ENCODE results near the gene STAB2.

The STAB2 gene

DNA sequence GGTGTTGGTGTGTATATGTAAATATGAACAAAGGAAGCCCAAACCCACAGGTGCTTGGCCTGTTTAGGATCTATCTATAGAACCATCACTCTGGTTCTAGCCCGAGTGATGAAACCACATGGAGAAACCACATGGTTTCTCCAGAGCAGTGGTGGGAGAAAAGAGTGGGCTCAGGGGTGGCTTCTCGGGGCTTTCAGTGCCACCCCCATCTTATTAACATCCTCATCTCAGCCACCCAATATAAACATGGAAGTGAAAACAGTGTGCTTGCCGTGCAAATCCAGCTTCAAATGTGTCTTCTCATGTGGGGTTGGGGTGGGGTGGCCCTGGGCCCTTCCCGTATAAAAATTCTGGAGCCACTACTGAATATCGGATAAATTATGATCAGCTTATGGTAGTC lies 109.0 kb downstream of the STAB2 start:
- no peak overlapping the region for H3K27ac ChIP-seq (ENCODE audit: low read depth, low read length)
- no peaks in the 10 kb centered on the region for H3K9me2 ChIP-seq (replicated peaks; ENCODE audit: insufficient read depth, low read length)
- no peak overlapping the region for H3K4me2 ChIP-seq (ENCODE audit: low read depth, low read length, poor library complexity, severe bottlenecking)
- no peaks in the 10 kb centered on the region for H3K36me3 ChIP-seq (ENCODE audit: low read length)
- H2AFZ ChIP-seq (ENCODE audit: low read depth, low read length, severe bottlenecking) = no peak overlapping the region
- no peaks in the 10 kb centered on the region for H3F3A ChIP-seq (ENCODE audit: insufficient read depth)
- H3K4me3 ChIP-seq (ENCODE audit: insufficient read depth, low read length, poor library complexity, severe bottlenecking) = no peak overlapping the region
- no peaks in the 10 kb centered on the region for H3K9me3 ChIP-seq (ENCODE audit: insufficient read depth, low read length)
- H4K20me1 ChIP-seq (ENCODE audit: low read depth, low read length) = no peaks in the 10 kb centered on the region
- no peaks in the 10 kb centered on the region for H3K79me2 ChIP-seq (ENCODE audit: insufficient read depth, low read length)
- no peaks in the 10 kb centered on the region for H3K27me3 ChIP-seq (ENCODE audit: low read length)
- H3K9ac ChIP-seq (ENCODE audit: low read length) = no peak overlapping the region
- no peak for TF ChIP-seq EZH2phosphoT487 (conservative IDR thresholded peaks at IDR 0.05; ENCODE audit: low read length)
- TF ChIP-seq, protein P1, sequence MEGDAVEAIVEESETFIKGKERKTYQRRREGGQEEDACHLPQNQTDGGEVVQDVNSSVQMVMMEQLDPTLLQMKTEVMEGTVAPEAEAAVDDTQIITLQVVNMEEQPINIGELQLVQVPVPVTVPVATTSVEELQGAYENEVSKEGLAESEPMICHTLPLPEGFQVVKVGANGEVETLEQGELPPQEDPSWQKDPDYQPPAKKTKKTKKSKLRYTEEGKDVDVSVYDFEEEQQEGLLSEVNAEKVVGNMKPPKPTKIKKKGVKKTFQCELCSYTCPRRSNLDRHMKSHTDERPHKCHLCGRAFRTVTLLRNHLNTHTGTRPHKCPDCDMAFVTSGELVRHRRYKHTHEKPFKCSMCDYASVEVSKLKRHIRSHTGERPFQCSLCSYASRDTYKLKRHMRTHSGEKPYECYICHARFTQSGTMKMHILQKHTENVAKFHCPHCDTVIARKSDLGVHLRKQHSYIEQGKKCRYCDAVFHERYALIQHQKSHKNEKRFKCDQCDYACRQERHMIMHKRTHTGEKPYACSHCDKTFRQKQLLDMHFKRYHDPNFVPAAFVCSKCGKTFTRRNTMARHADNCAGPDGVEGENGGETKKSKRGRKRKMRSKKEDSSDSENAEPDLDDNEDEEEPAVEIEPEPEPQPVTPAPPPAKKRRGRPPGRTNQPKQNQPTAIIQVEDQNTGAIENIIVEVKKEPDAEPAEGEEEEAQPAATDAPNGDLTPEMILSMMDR (IDR thresholded peaks at IDR 0.05; ENCODE audit: insufficient read depth, low read length, poor library complexity, severe bottlenecking) = no peak

DNA sequence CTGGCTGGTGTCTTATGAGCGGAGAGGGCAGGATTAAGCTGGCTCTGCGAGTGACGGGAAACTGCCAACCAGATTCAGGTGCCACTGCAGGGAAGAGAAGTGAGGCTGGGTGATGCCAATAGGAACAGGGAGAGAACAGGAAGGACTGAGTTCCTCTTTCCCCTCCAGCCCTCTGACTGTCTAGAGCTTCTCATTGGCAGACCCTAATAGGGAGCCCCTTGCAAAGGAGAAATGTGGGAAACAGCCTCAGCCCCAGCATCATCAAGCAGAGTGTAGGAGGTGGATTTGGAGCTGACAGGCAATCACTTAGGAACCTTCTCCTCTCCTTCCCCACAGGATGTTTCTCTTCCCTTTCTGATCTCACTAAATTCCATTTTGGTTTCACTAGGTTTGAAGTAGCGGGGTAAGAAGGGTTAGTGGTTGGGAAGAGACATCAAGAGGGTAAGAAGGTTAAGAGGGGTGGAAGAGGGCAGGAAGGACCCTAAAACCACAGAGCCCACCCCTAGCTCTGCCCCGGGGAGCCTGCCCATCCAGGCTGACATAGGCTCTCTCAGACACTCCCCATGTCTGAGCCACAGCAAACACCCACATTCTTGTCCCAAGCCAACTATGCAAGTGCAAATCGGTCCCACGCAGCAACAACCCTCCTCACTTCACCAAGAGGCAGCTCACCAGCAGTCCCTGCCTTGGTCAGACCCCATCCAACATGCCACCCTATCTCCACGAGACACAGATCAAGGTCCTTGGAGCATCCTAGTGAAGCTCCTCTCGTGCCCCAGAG lies 111.1 kb downstream of the STAB2 start:
- Histone ChIP-seq H3K27ac (ENCODE audit: low read depth, low read length) (no peak overlapping the region), H3K27me3 (ENCODE audit: low read length) (no peaks in the 10 kb centered on the region), H3K79me2 (ENCODE audit: insufficient read depth, low read length) (no peaks in the 10 kb centered on the region), H3K4me2 (ENCODE audit: low read depth, low read length, poor library complexity, severe bottlenecking) (no peak overlapping the region), H3K4me3 (ENCODE audit: insufficient read depth, low read length, poor library complexity, severe bottlenecking) (no peak overlapping the region), H3K9ac (ENCODE audit: low read length) (no peak overlapping the region), H3F3A (ENCODE audit: insufficient read depth) (no peaks in the 10 kb centered on the region), H3K9me2 (replicated peaks; ENCODE audit: insufficient read depth, low read length) (no peaks in the 10 kb centered on the region), H3K36me3 (ENCODE audit: low read length) (no peaks in the 10 kb centered on the region), H4K20me1 (ENCODE audit: low read depth, low read length) (no peaks in the 10 kb centered on the region), H2AFZ (ENCODE audit: low read depth, low read length, severe bottlenecking) (no peak overlapping the region), H3K9me3 (ENCODE audit: insufficient read depth, low read length) (no peaks in the 10 kb centered on the region)
- TF ChIP-seq EZH2phosphoT487 (conservative IDR thresholded peaks at IDR 0.05; ENCODE audit: low read length) = no peak
- TF ChIP-seq, protein P1 (IDR thresholded peaks at IDR 0.05; ENCODE audit: insufficient read depth, low read length, poor library complexity, severe bottlenecking) = no peak

DNA sequence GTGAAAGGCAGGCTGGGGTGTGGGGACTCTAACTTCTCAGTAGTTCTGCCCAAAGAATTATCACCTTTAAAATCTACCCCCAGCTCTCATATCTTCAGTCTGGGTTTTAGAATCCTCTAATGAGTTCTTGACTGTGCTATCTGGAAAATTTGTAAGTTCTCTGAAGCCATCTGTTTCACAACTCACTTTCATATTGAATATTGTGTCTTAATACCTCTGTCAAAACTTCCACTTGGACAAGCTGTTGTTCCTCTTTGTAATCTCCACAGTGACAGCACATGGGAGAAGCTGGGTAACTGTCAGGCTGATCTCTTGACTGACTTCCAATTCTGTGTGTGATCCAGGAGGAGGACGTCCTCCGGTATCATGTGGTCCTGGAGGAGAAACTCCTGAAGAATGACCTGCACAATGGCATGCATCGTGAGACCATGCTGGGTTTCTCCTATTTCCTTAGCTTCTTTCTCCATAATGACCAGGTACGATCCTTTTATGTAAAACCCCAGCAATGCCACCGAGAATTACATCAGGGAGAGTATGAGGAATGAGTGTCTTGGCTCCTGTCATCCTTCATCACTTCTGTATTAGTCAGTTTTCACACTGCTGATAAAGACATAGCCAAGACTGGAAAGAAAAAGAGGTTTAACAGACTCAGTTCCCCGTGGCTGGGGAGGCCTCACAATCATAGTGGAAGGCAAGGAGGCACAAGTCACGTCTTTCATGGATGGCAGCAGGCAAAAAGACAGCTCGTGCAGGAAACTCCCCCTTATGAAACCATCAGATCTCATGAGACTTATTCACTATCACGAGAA lies 111.9 kb downstream of the STAB2 start:
- Histone ChIP-seq H4K20me1 (ENCODE audit: low read depth, low read length) (no peaks in the 10 kb centered on the region), H3K27me3 (ENCODE audit: low read length) (no peaks in the 10 kb centered on the region), H3K4me3 (ENCODE audit: insufficient read depth, low read length, poor library complexity, severe bottlenecking) (no peak overlapping the region), H3K9ac (ENCODE audit: low read length) (no peak overlapping the region), H3K4me2 (ENCODE audit: low read depth, low read length, poor library complexity, severe bottlenecking) (no peak overlapping the region), H3K36me3 (ENCODE audit: low read length) (no peaks in the 10 kb centered on the region), H2AFZ (ENCODE audit: low read depth, low read length, severe bottlenecking) (no peak overlapping the region), H3K79me2 (ENCODE audit: insufficient read depth, low read length) (no peaks in the 10 kb centered on the region), H3F3A (ENCODE audit: insufficient read depth) (no peaks in the 10 kb centered on the region), H3K9me3 (ENCODE audit: insufficient read depth, low read length) (no peaks in the 10 kb centered on the region), H3K27ac (ENCODE audit: low read depth, low read length) (no peak overlapping the region), H3K9me2 (replicated peaks; ENCODE audit: insufficient read depth, low read length) (no peaks in the 10 kb centered on the region)
- no peak for TF ChIP-seq EZH2phosphoT487 (conservative IDR thresholded peaks at IDR 0.05; ENCODE audit: low read length)

DNA sequence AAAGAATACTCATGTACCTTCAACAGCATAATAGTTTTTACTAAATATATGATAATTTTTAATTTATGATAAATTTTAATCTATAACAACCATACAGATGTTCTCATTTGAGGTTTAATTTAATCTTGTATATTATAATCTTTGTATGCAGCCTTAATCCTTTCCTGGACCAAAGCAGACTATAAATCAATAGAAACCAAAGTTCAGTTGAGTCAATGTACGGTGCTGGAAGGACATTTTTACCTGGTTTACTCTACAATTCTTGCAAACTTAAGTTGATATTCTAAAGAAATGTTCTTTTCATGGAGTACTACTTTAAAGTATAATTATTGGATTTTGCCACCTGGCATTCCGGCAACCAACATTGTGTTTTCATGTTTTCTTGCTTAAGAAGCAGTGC lies 118.0 kb downstream of the STAB2 start:
- Histone ChIP-seq H3K9ac (ENCODE audit: low read length) (no peak overlapping the region), H4K20me1 (ENCODE audit: low read depth, low read length) (no peaks in the 10 kb centered on the region), H2AFZ (ENCODE audit: low read depth, low read length, severe bottlenecking) (no peak overlapping the region), H3K36me3 (ENCODE audit: low read length) (no peaks in the 10 kb centered on the region), H3F3A (ENCODE audit: insufficient read depth) (no peaks in the 10 kb centered on the region), H3K9me3 (ENCODE audit: insufficient read depth, low read length) (no peaks in the 10 kb centered on the region), H3K9me2 (replicated peaks; ENCODE audit: insufficient read depth, low read length) (no peaks in the 10 kb centered on the region), H3K27me3 (ENCODE audit: low read length) (no peaks in the 10 kb centered on the region), H3K4me3 (ENCODE audit: insufficient read depth, low read length, poor library complexity, severe bottlenecking) (no peak overlapping the region), H3K4me2 (ENCODE audit: low read depth, low read length, poor library complexity, severe bottlenecking) (no peak overlapping the region), H3K79me2 (ENCODE audit: insufficient read depth, low read length) (no peaks in the 10 kb centered on the region), H3K27ac (ENCODE audit: low read depth, low read length) (no peak overlapping the region)
- TF ChIP-seq, protein P1 (IDR thresholded peaks at IDR 0.05; ENCODE audit: insufficient read depth, low read length, poor library complexity, severe bottlenecking) = no peak
- TF ChIP-seq EZH2phosphoT487 (conservative IDR thresholded peaks at IDR 0.05; ENCODE audit: low read length) = no peak

Data from SU-DHL-6 (cell line).